ENCODE measurements around the gene MYLIP.

The MYLIP gene

DNA sequence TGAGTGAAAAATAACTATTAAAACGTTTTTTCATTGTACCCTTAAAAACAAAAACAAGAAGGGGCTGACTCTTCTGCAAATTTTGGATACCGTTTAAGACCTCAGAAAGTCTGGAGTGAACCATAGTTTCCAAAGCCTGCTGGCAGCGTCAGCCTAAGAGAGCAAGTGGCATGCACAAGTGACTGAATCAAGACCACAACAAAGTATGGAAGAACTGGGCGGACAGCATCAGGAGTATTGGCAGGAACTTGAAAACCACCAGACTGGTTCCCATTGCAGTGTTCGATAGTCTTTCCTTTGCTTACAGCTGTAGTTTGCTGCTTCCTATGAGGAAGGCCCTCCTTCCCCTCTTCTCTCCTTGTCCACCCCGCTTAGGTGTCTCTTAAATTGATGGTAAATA lies 33.7 kb upstream of the MYLIP start:
- H3K36me3 ChIP-seq (ENCODE audit: control insufficient read depth, insufficient read depth, low read length), result no peaks in the 10 kb centered on the region
- H3K27me3 ChIP-seq (ENCODE audit: control insufficient read depth, insufficient read depth, low read length), result no peaks in the 10 kb centered on the region
- no peak overlapping the region for H2AFZ ChIP-seq
- no peak overlapping the region for H3K9ac ChIP-seq
- no peaks in the 10 kb centered on the region for H3K79me2 ChIP-seq
- H3K27ac ChIP-seq, result no peak overlapping the region
- TF ChIP-seq, protein P1, sequence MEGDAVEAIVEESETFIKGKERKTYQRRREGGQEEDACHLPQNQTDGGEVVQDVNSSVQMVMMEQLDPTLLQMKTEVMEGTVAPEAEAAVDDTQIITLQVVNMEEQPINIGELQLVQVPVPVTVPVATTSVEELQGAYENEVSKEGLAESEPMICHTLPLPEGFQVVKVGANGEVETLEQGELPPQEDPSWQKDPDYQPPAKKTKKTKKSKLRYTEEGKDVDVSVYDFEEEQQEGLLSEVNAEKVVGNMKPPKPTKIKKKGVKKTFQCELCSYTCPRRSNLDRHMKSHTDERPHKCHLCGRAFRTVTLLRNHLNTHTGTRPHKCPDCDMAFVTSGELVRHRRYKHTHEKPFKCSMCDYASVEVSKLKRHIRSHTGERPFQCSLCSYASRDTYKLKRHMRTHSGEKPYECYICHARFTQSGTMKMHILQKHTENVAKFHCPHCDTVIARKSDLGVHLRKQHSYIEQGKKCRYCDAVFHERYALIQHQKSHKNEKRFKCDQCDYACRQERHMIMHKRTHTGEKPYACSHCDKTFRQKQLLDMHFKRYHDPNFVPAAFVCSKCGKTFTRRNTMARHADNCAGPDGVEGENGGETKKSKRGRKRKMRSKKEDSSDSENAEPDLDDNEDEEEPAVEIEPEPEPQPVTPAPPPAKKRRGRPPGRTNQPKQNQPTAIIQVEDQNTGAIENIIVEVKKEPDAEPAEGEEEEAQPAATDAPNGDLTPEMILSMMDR (IDR thresholded peaks at IDR 0.05), result no peak
- no peak overlapping the region for H3K4me3 ChIP-seq (ENCODE audit: low read depth, low read length)
- H3K4me2 ChIP-seq (ENCODE audit: low read length), result no peak overlapping the region
- no peaks in the 10 kb centered on the region for H3K4me1 ChIP-seq
- no peaks in the 10 kb centered on the region for H3K9me3 ChIP-seq (ENCODE audit: control insufficient read depth, low read length)

DNA sequence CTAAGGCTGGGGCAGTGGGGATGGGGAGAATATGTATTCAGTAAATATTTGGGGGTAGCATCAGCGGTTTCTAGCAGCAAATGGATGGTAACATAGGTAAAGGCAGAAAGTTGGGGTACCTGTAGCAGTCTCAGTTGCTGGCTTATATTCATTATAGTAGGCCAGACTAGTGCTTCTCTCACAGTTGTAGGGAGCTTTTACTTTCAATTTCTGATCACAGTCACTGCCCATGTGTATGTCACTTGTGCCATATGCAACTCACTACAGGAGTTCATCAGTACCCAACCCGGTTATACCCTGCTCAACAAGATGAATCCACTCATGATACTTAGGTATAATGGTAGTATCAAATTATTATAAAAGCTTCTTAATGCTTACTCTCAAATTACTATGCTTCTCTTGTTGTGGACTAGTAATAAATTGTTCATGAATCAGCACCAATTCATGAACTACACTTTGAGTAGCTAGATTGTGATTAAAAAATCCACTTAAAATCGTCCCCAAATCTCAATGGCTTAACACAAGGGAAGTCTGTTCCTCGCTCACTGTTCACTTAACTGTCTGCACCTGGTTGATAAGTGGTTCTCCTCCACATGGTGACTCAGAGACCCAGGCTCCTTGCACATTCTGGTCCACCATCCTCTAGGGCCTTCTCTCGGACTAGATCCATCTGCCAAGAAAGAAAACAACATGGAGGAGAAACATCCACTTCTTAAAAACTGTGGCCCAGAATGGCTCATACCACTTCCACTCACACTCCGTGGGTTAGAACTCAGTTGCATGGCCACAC lies 31.3 kb upstream of the MYLIP start:
- no peak overlapping the region for H3K4me3 ChIP-seq (ENCODE audit: low read depth, low read length)
- H3K27ac ChIP-seq, result no peak overlapping the region
- no peak overlapping the region for H2AFZ ChIP-seq
- TF ChIP-seq, protein P1 (IDR thresholded peaks at IDR 0.05), result no peak
- H3K9ac ChIP-seq, result no peak overlapping the region
- no peaks in the 10 kb centered on the region for H3K9me3 ChIP-seq (ENCODE audit: control insufficient read depth, low read length)
- no peak overlapping the region for H3K4me2 ChIP-seq (ENCODE audit: low read length)
- no peaks in the 10 kb centered on the region for H3K27me3 ChIP-seq (ENCODE audit: control insufficient read depth, insufficient read depth, low read length)
- no peaks in the 10 kb centered on the region for H3K36me3 ChIP-seq (ENCODE audit: control insufficient read depth, insufficient read depth, low read length)
- H3K4me1 ChIP-seq, result no peaks in the 10 kb centered on the region
- no peaks in the 10 kb centered on the region for H3K79me2 ChIP-seq

DNA sequence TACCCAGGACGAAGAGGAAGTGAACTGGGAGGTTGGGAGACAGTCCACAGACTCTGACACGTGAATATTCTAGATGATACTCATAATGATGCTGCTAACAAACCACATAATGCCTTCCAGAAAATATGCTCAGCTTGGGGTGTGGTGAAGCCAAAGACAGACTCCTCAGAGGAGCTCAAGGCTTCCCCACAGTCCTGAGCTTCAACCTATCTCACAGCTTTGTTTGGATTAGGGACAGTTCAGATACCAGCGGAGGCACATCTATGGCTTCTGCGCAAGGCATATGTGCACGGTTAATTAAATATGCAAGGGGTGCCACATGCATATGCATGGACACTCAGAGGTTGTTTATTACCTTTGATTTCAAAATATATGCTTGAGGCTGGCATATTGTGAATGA lies 30.7 kb upstream of the MYLIP start:
- H3K9ac ChIP-seq, result no peak overlapping the region
- H3K4me1 ChIP-seq, result no peaks in the 10 kb centered on the region
- H3K4me2 ChIP-seq (ENCODE audit: low read length), result no peak overlapping the region
- H3K36me3 ChIP-seq (ENCODE audit: control insufficient read depth, insufficient read depth, low read length), result no peaks in the 10 kb centered on the region
- H3K9me3 ChIP-seq (ENCODE audit: control insufficient read depth, low read length), result no peaks in the 10 kb centered on the region
- no peak overlapping the region for H3K27ac ChIP-seq
- no peak overlapping the region for H2AFZ ChIP-seq
- TF ChIP-seq, protein P1 (IDR thresholded peaks at IDR 0.05), result no peak
- no peak overlapping the region for H3K4me3 ChIP-seq (ENCODE audit: low read depth, low read length)
- no peaks in the 10 kb centered on the region for H3K27me3 ChIP-seq (ENCODE audit: control insufficient read depth, insufficient read depth, low read length)
- H3K79me2 ChIP-seq, result no peaks in the 10 kb centered on the region

DNA sequence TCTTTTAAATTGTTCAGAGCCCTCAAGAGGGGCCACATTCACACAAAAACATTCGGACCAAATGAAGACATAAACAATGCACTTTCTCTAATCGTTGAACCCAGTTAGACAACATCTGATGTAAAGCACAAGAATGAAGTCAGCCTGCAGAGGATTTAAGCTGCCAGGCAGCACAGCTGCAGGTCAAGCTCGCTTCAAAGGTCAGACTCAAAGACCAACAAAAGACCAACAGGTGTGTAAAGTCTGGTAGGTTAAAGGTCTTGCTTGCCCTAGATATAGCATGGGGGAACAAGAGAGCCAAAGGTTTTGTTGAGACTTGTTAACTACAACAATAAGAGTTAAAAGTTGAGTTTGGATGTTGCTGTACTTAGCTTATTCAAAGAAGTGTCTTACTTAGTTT lies 26.7 kb upstream of the MYLIP start:
- no peaks in the 10 kb centered on the region for H3K4me1 ChIP-seq

More for the DNA sequence above, 26.7 kb upstream of the MYLIP start:
- Histone ChIP-seq H3K27me3 (ENCODE audit: control insufficient read depth, insufficient read depth, low read length) (no peaks in the 10 kb centered on the region), H3K79me2 (no peaks in the 10 kb centered on the region), H3K4me2 (ENCODE audit: low read length) (no peak overlapping the region), H2AFZ (no peak overlapping the region), H3K4me3 (ENCODE audit: low read depth, low read length) (no peak overlapping the region), H3K9ac (no peak overlapping the region), H3K9me3 (ENCODE audit: control insufficient read depth, low read length) (no peaks in the 10 kb centered on the region), H3K36me3 (ENCODE audit: control insufficient read depth, insufficient read depth, low read length) (no peaks in the 10 kb centered on the region), H3K27ac (no peak overlapping the region)
- TF ChIP-seq, protein P1 (IDR thresholded peaks at IDR 0.05), result no peak
